Tibial artery (tissue), 4 donors: ENCODE results near the gene STAB2.

Source experiments
- DNase-seq, 2 donors: peaks; one replicate each; pipeline ENCODE4 v3.0.0-alpha.2; 2019
- H3K27ac ChIP-seq, 2 donors: fragments of 200-600 bp; sonication (generic) in 1 of 2; 1 replicate in 1 of 2; 2 replicates in 1 of 2; pipeline ENCODE4 v1.5.1; 2018 to 2019; ENCODE audit warnings: mild to moderate bottlenecking in 1 of 2
- H3K27me3 ChIP-seq, 2 donors: fragments of 200-600 bp; sonication (generic) in 1 of 2; one replicate each; pipeline versions ENCODE4 v1.5.1 to v1.6.0; 2016 to 2019
- H3K36me3 ChIP-seq, 3 donors: fragments of 200-600 bp; sonication (generic) in 2 of 3; one replicate each; pipeline ENCODE4 v1.5.1; 2016 to 2019; ENCODE audit warnings: mild to moderate bottlenecking in 2 of 3
- H3K4me1 ChIP-seq, 4 donors: fragments of 200-600 bp; sonication (generic) in 2 of 4; 1 replicate in 3 of 4; 2 replicates in 1 of 4; pipeline ENCODE4 v1.5.1; 2016 to 2019
- H3K4me3 ChIP-seq, 2 donors: fragments of 200-600 bp; sonication (generic) in 1 of 2; 1 replicate in 1 of 2; 2 replicates in 1 of 2; pipeline ENCODE4 v1.5.1; 2018 to 2019; ENCODE audit warnings: mild to moderate bottlenecking in 2 of 2
- H3K9me3 ChIP-seq, 3 donors: fragments of 200-600 bp; sonication (generic) in 1 of 3; one replicate each; pipeline ENCODE4 v1.5.1; 2016 to 2019
- intact Hi-C: fragments of 100-400 bp; cut with DNase I; formaldehyde crosslinking; loops from one replicate; pipeline ENCODE4 v1.15.0; 2023; ENCODE audit warnings: low total_unique reads
- TF ChIP-seq, protein P1 (sequence below), 2 experiments: fragments of 200-600 bp in 1 of 2; fragments of 450-650 bp in 1 of 2; IDR thresholded peaks; one replicate each; pipeline ENCODE4 v1.5.1; 2017 to 2019; ENCODE audit warnings: antibody characterized with exemption in 2 of 2, mild to moderate bottlenecking in 1 of 2, moderate library complexity in 1 of 2

STAB2 gene

DNA sequence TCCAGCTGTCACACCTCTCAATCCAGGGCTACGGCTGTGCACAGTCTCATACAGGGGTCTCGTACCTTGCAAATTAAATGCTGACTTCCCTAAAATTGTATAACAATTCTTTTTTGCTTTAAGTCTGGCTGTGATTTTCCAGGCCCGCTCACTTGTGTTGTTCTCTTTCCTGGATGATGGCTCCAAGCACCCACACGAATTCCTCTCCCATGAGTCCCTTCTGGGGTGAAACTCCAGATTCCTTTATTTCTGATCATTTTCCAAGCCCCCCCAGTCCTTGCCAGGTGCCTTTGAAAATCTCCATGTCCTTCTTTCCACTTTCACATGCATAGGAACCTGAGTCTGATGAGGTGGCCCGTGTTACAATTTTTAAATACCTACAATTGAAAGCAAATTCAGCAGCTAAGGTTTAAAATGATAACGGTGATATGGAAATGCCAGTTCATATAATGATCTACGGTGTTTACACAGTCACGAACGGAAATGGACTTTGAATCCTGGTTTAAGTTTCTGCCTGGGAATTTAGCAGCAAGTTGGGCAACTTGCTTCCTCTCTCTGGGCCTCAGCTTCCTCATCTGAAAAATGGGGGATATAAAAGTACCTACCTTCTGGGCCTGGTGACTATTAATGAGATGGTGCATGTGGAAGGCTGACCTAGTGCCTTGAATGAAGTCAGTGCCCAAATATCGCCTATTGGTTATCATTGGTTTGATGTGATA lies 85.5 kb downstream of the STAB2 start:
- DNase-seq = no peak
- Histone ChIP-seq H3K27ac (no peak overlapping the region), H3K4me3 (no peak overlapping the region), H3K4me1 (no peaks in the 10 kb centered on the region), H3K9me3 (no peaks in the 10 kb centered on the region), H3K27me3 (no peaks in the 10 kb centered on the region), H3K36me3 (no peaks in the 10 kb centered on the region)
- TF ChIP-seq, protein P1, sequence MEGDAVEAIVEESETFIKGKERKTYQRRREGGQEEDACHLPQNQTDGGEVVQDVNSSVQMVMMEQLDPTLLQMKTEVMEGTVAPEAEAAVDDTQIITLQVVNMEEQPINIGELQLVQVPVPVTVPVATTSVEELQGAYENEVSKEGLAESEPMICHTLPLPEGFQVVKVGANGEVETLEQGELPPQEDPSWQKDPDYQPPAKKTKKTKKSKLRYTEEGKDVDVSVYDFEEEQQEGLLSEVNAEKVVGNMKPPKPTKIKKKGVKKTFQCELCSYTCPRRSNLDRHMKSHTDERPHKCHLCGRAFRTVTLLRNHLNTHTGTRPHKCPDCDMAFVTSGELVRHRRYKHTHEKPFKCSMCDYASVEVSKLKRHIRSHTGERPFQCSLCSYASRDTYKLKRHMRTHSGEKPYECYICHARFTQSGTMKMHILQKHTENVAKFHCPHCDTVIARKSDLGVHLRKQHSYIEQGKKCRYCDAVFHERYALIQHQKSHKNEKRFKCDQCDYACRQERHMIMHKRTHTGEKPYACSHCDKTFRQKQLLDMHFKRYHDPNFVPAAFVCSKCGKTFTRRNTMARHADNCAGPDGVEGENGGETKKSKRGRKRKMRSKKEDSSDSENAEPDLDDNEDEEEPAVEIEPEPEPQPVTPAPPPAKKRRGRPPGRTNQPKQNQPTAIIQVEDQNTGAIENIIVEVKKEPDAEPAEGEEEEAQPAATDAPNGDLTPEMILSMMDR (IDR thresholded peaks at IDR 0.05) = no peak
- intact Hi-C loops = no loop called here

DNA sequence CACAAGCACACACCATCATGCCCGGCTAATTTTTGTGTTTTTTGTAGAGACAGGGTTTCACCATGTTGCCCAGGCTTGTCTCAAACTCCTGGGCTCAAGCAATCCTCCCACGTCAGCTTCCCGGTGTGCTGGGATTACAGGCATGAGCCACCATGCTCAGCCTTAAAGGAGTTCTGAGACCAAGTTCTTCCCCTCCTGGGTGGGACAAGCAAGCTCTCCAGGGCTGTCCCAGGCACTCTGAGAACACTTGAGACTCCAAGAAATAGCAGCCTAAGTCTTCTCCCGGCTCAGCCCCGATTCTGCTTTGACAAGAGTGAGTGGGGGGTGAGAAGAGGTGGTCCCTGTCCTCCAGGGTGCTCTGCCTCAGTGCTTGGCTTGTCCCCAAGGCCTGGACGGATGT lies 86.4 kb downstream of the STAB2 start:
- no peak overlapping the region for H3K4me3 ChIP-seq
- no peak overlapping the region for H3K27ac ChIP-seq
- no peaks in the 10 kb centered on the region for H3K4me1 ChIP-seq
- H3K36me3 ChIP-seq = no peaks in the 10 kb centered on the region
- H3K9me3 ChIP-seq = no peaks in the 10 kb centered on the region
- intact Hi-C loops = no loop called here
- DNase-seq = no peak
- no peaks in the 10 kb centered on the region for H3K27me3 ChIP-seq
- TF ChIP-seq, protein P1 (IDR thresholded peaks at IDR 0.05) = no peak

DNA sequence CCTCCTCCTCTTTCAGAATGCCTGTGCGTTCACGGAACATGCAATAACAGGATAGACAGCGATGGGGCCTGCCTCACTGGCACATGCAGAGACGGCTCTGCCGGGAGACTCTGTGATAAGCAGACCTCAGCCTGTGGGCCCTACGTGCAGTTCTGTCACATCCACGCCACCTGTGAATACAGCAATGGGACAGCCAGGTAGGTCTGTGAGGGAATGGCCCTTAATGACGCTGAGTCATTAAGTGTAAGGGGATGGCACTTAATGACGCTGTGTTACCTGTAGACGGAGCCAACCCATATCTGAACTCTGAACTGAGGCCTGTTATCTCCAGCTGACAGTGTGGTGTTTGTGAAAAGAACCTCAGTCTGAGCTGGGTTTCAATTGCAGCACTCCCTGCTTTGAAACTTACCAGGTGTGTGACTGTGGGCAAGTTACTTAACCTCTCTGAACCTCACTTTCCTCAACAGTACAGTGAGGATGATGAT lies 86.9 kb downstream of the STAB2 start:
- Histone ChIP-seq H3K27ac (no peak overlapping the region), H3K9me3 (no peaks in the 10 kb centered on the region), H3K4me1 (no peaks in the 10 kb centered on the region), H3K4me3 (no peak overlapping the region), H3K36me3 (no peaks in the 10 kb centered on the region), H3K27me3 (no peaks in the 10 kb centered on the region)
- TF ChIP-seq, protein P1 (IDR thresholded peaks at IDR 0.05) = no peak
- DNase-seq = no peak
- intact Hi-C loops = no loop called here

DNA sequence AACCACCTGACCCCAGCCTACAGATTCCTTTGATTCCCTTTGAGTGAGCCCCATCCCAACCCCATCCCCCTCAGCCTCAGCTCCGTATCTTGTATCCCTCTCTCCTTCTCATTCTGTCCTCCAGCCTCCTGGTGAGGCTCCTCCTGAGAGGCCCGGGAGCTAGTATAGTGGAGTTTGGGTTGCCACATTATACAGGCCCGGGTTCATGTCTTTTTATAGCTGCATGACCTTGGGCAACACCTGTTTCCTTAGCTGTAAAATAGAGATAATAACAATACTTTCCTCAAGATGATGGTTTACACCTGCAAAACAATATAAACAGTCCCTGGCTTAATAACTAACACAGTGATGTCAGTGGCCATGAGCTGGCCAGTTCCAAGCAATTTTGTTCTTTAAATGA lies 89.8 kb downstream of the STAB2 start:
- H3K4me1 ChIP-seq = no peaks in the 10 kb centered on the region

DNA sequence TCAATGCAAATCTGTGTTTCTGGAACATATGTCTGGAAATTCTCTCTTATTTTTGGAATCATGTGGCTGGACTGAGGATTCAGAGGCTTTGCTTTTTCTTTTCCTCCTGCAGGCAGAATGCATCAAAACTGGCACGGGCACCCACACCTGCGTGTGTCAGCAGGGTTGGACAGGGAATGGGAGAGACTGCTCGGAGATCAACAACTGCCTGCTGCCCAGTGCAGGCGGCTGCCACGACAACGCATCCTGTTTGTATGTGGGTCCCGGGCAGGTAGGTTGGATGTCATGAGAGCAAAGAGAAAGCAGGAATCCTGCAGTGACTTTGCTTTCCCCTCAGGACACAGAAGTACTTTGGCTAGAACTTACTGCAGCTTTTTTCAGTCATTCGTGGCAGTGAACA lies 90.3 kb downstream of the STAB2 start:
- H3K9me3 ChIP-seq = no peaks in the 10 kb centered on the region
- intact Hi-C loops = no loop called here
- TF ChIP-seq, protein P1 (IDR thresholded peaks at IDR 0.05) = no peak
- H3K27me3 ChIP-seq = no peaks in the 10 kb centered on the region
- no peak for DNase-seq
- no peaks in the 10 kb centered on the region for H3K36me3 ChIP-seq
- H3K27ac ChIP-seq = no peak overlapping the region
- no peaks in the 10 kb centered on the region for H3K4me1 ChIP-seq
- H3K4me3 ChIP-seq = no peak overlapping the region

More for the DNA sequence above, 89.8 kb downstream of the STAB2 start:
- intact Hi-C loops = no loop called here
- H3K27ac ChIP-seq = no peak overlapping the region
- no peak for DNase-seq
- H3K4me3 ChIP-seq = no peak overlapping the region
- H3K27me3 ChIP-seq = no peaks in the 10 kb centered on the region
- no peaks in the 10 kb centered on the region for H3K9me3 ChIP-seq
- TF ChIP-seq, protein P1 (IDR thresholded peaks at IDR 0.05) = no peak
- no peaks in the 10 kb centered on the region for H3K36me3 ChIP-seq
